ENCODE measurements around the gene PRSS56.

The PRSS56 gene

GRCh38 chr2:232502511-232502910, 17.7 kb upstream of the PRSS56 start:
- no peak for DNase-seq (ENCODE audit: low read depth in 3 of 3)

DNA sequence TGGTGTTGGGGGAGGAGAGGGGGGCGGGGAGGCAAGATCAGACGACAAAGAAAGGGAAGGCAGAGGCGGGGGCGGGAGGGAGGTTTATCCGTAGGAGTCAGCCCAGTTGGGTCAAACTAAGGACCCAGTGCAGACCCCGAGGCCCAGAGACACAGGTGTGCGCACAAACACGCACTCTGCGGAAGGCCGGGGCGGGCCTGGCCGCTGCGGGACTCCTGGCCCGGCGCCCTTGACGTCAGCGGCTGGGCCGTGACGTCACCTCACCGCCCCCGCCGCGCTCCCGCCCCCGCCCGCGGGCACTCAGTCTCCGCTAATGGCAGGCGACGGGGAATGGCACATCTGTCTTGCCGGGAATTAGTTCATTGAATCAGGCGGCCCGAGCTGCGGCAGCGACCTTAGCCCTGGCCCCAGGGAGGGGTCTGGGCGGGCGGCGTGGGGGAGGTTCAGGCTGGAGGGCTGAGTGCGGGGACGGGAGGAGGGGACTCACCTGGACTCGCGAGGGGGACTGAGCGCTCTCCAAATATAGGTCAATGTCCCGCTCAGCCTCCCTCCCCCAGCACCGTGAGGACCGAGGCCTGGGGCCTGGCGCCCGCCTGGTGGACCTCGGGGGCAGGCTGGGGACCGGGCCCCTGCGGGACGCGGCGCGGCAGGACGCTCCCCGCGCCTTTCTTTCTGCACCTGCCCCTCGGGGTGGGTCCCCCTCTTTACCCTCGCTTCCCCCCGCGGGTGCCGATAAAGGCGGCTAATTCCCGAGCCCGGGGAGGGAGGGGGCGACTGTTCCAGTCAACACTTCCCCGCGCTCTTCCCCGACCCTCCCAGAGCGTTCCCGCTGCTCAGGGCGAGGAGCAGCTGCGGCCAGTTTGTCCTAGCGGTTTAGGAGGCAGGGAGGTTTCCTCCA, 17.0 kb upstream of the PRSS56 start:
- no peak for DNase-seq (ENCODE audit: low read depth in 3 of 3)

DNA sequence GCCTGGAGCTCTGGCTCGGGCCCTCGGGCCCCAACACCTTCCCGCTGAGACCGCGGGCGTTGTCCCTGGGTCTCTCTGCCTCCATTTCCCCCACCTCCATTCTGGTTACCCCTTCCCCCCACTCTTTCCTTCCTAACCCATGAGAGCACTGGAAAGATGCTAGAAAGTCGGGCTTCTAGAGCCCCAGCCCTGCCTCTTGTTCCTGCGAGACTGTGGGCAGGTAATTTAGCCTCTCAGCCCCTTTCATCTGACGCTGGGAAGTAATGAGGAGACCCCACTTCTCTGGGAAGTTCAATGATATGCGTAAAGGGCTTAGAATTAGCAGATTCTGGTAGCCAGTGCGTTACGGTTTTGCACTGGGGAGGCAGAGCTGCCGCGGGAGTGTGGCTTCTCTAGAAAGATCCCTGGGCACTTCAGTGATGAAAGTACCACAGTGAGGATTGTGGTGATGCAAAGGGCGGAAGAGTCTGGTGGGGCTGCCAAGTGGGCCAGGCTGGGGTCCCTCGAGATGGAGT, 16.3 kb upstream of the PRSS56 start:
- DNase-seq (ENCODE audit: low read depth in 3 of 3), result no peak

GRCh38 chr2:232504438-232504837, 15.8 kb upstream of the PRSS56 start:
- DNase-seq (ENCODE audit: low read depth in 3 of 3), result no peak

GRCh38 chr2:232505856-232506255, 14.3 kb upstream of the PRSS56 start:
- no peak for DNase-seq (ENCODE audit: low read depth in 3 of 3)

GRCh38 chr2:232506709-232507108, 13.5 kb upstream of the PRSS56 start:
- no peak for DNase-seq (ENCODE audit: low read depth in 3 of 3)

- no peak for DNase-seq (ENCODE audit: low read depth in 3 of 3)
Measured at GRCh38 chr2:232508251-232508650, 11.9 kb upstream of the PRSS56 start.

- no peak for DNase-seq (ENCODE audit: low read depth in 3 of 3)
Measured at GRCh38 chr2:232511336-232511890, 8.8 kb upstream of the PRSS56 start.

GRCh38 chr2:232512602-232513001, 7.6 kb upstream of the PRSS56 start:
- DNase-seq (ENCODE audit: low read depth in 3 of 3), result no peak

GRCh38 chr2:232513353-232513752, 6.8 kb upstream of the PRSS56 start:
- no peak for DNase-seq (ENCODE audit: low read depth in 3 of 3)

DNA sequence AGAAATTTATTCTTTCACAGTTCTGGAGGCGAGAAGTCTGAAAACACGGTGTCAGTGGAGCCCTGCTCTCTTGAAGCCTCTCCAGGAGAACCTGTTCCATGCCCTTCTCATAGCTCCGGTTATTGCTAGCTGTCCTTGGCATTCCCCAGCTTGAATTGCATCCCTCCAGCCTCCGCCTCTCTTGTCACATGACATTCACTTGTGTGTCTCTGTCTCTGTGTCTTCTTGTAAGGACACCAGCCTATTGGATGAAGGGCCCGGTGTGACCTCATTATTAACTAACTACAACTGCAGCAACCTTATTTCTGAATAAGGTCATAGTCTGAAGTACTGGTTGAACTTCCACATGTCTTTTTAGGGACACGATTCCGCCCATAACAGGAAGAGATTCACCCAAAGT, 4.5 kb upstream of the PRSS56 start:
- DNase-seq (ENCODE audit: low read depth in 3 of 3), result no peak

DNA sequence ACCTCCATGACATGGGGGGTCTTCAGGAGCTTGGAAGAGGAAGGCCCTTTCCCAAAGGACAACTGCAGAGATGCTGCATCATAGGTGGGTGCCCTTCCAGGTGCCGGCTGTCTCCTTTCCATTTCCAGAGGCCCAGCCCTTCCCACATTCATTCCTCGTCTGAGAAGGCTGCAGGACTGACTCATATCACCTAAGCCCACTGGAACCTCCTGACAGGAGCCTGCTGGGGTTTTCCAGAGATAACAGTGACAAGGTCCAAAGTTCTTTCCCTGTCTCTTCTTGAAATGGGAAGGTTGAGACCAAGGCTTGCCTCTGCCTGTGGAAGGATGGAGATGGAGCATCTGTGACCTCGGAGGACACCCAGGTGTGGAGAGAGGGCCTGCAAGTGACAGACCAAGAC, 3.6 kb upstream of the PRSS56 start:
- no peak for DNase-seq (ENCODE audit: low read depth in 3 of 3)

- no peak for DNase-seq (ENCODE audit: low read depth in 3 of 3)
Measured at GRCh38 chr2:232518844-232519243, 1.3 kb upstream of the PRSS56 start.

DNA sequence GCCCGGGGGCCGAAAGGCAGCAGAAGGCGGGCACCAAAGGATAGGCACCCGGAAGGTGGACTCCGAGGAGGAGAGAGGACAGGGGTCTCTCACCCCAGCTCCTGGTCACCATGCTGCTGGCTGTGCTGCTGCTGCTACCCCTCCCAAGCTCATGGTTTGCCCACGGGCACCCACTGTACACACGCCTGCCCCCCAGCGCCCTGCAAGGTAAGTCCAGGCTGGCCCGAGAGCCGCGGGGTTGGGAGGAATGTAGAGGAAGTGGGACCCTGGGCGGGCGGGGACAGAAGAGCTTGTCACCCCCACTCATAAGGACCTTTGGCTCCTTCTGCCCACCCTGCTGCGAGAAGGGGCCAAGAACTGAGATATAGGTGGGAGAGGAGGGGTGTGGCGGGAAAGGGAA, 301 bp downstream of the PRSS56 start:
- DNase-seq (ENCODE audit: low read depth in 3 of 3), result no peak

GRCh38 chr2:232521098-232521497, 910 bp downstream of the PRSS56 start:
- DNase-seq (ENCODE audit: low read depth in 3 of 3), result no peak

GRCh38 chr2:232521959-232522622, 1.9 kb downstream of the PRSS56 start:
- peak in 2 of 3 donors; percentile 46 to 65 for DNase-seq (ENCODE audit: low read depth in 3 of 3)

- DNase-seq (ENCODE audit: low read depth in 3 of 3), result no peak
Measured at GRCh38 chr2:232522623-232523401, 2.6 kb downstream of the PRSS56 start.

DNA sequence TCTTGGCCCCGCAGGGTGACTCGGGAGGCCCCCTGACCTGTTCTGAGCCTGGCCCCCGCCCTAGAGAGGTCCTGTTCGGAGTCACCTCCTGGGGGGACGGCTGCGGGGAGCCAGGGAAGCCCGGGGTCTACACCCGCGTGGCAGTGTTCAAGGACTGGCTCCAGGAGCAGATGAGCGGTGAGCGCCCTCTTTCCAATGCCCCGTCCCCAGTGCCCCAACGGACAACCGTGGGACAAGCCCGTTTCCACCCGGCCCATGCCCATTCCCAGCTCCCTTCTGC, 3.2 kb downstream of the PRSS56 start:
- no peak for DNase-seq (ENCODE audit: low read depth in 3 of 3)

- peak in 1 of 3 donors; percentile 23 for DNase-seq (ENCODE audit: low read depth in 3 of 3)
Measured at GRCh38 chr2:232523682-232524597, 3.8 kb downstream of the PRSS56 start.

- DNase-seq (ENCODE audit: low read depth in 3 of 3), result no peak
Measured at GRCh38 chr2:232524771-232525170, 4.6 kb downstream of the PRSS56 start.

DNA sequence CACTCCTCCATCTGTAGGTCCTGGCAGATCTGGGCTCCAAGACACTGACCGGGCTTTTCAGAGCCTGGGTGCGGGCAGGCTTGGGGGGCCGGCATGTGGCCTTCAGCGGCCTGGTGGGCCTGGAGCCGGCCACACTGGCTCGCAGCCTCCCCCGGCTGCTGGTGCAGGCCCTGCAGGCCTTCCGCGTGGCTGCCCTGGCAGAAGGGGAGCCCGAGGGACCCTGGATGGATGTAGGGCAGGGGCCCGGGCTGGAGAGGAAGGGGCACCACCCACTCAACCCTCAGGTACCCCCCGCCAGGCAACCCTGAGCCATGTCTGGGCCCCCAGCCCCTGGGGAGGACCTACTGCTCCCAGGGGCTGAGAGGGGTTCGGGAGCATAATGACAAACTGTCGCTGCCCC, 5.0 kb downstream of the PRSS56 start:
- no peak for DNase-seq (ENCODE audit: low read depth in 3 of 3)

Measured in stimulated activated CD4-positive, alpha-beta T cell treated with anti-CD3 and anti-CD28 coated beads, TNF-alpha, amount 100 ng/mL, for 48 hours (primary cell).